C4-2B (cell line): ENCODE results near the gene TK1.

Source experiments
- ZFX ChIP-seq: fragments of 450-650 bp; IDR thresholded peaks from 2 replicates; pipeline ENCODE4 v1.6.1; 2017
- TF ChIP-seq, protein P1 (sequence below): fragments of 450-650 bp; conservative IDR thresholded peaks from 2 replicates; pipeline ENCODE4 v1.5.1; 2017; ENCODE audit warnings: mild to moderate bottlenecking

DNA sequence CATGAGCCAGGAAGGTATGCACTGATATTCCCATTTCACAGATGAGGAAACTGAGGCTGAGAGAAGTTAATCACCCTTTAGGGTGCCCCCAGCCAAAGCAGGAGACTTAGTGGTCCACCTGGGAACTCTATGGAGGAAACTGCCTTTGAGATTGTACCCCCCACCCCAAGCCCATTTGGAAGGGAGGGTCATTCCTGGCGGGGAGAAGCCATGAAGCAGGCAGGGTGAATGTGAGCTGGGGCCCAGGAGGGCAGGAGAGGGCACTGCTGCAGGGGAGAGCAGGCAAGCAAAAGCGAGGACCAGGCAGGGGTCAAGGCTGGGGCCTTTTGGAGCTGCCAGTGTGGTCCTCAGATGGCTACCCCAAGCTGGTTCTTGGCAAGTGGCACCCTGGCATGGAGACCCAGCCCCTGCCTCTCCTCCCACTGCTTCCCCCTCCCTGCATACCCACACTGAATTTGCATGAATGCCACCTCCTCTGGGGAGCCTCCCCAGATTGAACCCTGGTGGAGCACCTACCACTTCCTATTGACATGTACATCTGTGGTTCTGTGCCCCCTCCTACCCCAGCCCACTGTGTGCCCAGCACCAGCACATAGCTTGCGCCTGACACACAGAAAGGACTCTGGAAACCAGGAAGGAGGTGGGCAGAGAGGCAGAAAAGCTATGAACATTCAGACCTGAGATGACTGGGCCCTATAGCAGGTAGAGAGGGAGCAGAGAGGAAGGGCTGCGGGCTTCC is 57.3 kb downstream of the TK1 start:
- TF ChIP-seq, protein P1, sequence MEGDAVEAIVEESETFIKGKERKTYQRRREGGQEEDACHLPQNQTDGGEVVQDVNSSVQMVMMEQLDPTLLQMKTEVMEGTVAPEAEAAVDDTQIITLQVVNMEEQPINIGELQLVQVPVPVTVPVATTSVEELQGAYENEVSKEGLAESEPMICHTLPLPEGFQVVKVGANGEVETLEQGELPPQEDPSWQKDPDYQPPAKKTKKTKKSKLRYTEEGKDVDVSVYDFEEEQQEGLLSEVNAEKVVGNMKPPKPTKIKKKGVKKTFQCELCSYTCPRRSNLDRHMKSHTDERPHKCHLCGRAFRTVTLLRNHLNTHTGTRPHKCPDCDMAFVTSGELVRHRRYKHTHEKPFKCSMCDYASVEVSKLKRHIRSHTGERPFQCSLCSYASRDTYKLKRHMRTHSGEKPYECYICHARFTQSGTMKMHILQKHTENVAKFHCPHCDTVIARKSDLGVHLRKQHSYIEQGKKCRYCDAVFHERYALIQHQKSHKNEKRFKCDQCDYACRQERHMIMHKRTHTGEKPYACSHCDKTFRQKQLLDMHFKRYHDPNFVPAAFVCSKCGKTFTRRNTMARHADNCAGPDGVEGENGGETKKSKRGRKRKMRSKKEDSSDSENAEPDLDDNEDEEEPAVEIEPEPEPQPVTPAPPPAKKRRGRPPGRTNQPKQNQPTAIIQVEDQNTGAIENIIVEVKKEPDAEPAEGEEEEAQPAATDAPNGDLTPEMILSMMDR = no peak
- TF ChIP-seq ZFX = no peak
